ENCODE data around the gene P2RX6.

Gene P2RX6

DNA sequence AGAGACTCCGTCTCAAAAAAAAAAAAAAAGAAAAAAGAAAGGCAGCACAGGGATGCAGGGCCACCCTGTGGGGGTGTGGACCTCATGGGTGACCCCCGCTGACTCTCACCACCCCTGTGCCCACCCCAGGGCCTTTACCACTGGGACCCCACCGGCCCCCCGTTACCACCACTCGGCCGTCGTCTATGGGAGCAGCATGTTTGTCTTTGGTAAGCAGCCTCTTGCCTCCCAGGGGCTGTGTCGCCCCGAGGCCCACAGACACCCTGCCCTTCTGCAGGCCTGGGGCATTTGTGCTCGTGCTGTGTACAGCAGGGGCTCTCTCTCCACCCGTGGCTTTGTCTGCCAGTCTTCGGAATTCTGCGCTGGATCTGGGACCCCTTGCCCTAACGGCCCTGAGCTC, 27.6 kb upstream of the P2RX6 start:
- Mint-ChIP-seq H3K4me1 (peaks cover 13% of the 10 kb centered on the region), H3K4me3 (no peak overlapping the region), H3K27ac (no peak overlapping the region), H3K9me3 (no peaks in the 10 kb centered on the region), H3K27me3 (no peaks in the 10 kb centered on the region), H3K36me3 (peaks cover 14% of the 10 kb centered on the region)
- DNase-seq (ENCODE audit: low spot score in 2 of 2) (no peak), ATAC-seq (ENCODE audit: low read depth) (no peak)

DNA sequence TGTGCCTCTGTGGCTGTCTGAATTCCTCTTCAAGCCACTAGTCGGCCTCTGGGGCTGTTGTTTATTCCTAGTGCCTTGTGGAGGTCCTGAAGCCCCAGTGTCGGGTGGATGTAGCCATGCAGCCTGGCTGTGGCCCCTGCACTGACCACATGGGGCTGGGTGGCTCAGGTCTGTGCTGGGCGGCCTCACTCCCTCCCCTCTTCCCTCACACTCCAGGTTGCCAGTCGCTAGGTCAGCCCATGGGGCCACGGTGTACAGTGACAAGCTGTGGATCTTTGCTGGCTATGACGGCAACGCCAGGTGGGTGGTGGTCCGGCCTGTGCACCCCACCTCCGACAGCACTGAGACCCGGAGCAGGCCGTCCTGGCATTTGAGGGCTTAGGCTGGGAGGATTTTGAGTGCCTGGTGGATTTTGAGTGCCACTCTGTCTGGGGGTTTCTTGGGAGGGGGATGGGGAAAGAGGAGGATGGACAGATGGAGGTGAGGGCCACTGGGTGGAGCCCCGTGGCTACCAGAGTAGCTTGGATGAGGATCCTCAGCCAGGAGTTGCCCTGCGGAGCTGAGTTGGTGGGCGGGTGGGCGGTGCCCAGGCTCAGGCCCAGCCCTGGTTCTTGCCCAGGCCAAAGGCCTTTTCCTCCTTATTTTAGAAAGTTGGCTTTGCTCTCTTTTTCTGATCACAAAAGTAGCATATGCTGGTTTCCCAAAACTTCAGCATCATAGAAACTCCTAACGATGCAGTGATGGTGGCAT, 26.2 kb upstream of the P2RX6 start:
- no peaks in the 10 kb centered on the region for H3K27me3 Mint-ChIP-seq
- no peak overlapping the region for H3K27ac Mint-ChIP-seq
- DNase-seq (ENCODE audit: low spot score in 2 of 2), result no peak
- peaks cover 16% of the 10 kb centered on the region for H3K36me3 Mint-ChIP-seq
- H3K9me3 Mint-ChIP-seq, result no peaks in the 10 kb centered on the region
- H3K4me3 Mint-ChIP-seq, result no peak overlapping the region
- ATAC-seq (ENCODE audit: low read depth), result no peak
- H3K4me1 Mint-ChIP-seq, result peaks cover 6% of the 10 kb centered on the region

DNA sequence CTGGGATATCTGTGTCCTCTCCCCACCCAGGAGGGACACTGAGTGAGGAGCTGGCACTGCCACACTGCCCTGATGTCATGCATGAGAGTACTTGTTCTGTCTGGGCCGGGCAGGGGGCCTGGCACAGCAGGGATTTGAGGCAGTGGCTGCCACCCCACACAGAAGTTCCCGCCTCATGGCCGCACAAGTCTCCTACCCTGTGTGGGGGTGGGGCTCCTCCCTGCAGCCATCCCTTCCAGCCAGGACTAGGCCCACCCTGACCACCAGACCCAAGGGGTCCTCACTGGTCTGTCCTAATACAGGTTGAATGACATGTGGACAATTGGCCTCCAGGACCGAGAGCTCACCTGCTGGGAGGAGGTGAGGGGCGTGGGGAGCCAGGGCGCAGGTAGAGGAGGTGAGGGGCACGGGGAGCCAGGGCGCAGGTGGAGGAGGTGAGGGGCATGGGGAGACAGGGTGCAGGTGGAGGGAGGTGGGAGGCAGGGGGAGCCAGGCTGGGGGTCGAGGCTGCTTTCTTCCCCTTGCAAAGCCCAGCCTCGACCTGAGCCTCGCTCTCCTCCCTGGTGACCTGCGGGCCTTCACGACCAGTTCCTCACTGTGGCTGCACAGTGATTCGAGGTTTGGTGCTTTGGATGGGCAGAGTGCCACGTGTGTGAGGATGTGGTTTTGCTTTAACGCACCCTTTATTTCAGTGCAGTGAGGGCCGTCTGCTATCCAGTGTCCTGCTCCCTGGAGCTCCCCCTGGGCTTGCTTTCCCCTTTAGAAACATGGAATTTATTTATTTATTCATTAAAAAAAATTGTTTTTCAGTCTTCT, 25.4 kb upstream of the P2RX6 start:
- Mint-ChIP-seq H3K27ac (no peak overlapping the region), H3K4me3 (no peak overlapping the region), H3K27me3 (no peaks in the 10 kb centered on the region), H3K9me3 (no peaks in the 10 kb centered on the region), H3K36me3 (peaks cover 12% of the 10 kb centered on the region), H3K4me1 (peaks cover 2% of the 10 kb centered on the region)
- ATAC-seq (ENCODE audit: low read depth) (no peak), DNase-seq (ENCODE audit: low spot score in 2 of 2) (no peak)

GRCh38 chr22:20990184-20991180, 24.5 kb upstream of the P2RX6 start:
- Mint-ChIP-seq H3K36me3 (peaks cover 12% of the 10 kb centered on the region), H3K27ac (no peak overlapping the region), H3K9me3 (no peaks in the 10 kb centered on the region), H3K4me3 (no peak overlapping the region), H3K4me1 (peaks cover 2% of the 10 kb centered on the region), H3K27me3 (no peaks in the 10 kb centered on the region)
- ATAC-seq (ENCODE audit: low read depth) (no peak), DNase-seq (ENCODE audit: low spot score in 2 of 2) (no peak)

DNA sequence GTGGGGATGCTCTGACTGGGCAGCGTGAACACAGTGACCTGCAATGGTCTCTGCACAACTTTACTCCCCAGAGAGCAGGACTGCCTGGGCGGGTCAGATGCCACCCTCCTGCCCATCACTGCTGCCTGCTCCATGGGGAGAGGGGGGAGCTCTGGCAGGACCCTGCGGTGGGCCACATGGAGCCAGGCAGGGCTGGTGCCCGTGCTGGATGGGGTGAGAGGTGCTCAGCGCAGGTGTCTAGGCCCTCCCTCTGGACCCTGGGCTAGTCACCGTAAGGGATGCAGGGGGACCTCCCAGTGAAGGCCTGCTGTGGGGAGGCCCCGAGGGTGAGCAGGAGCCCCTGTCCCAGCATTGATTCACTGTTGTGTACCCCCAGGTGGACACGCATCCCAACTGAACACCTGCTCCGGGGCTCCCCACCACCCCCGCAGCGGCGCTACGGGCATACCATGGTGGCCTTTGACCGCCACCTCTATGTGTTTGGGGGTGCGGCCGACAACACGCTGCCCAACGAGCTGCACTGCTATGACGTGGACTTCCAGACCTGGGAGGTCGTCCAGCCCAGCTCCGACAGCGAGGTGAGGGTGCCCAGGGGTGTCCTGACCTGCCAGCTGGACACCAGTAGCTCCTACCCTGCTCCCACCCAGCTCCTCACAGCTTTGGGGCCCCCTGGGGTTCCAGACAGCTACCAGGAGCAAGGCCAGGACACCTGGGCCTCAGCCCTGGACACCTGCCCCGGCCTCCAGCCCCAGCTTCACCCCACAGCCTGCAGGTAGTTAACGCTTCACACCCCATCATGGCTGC, 23.5 kb upstream of the P2RX6 start:
- DNase-seq (ENCODE audit: low spot score in 2 of 2) (no peak), ATAC-seq (ENCODE audit: low read depth) (no peak)
- Mint-ChIP-seq H3K27me3 (no peaks in the 10 kb centered on the region), H3K27ac (no peak overlapping the region), H3K4me3 (no peak overlapping the region), H3K36me3 (peaks cover 10% of the 10 kb centered on the region), H3K4me1 (peaks cover under 1% of the 10 kb centered on the region), H3K9me3 (no peaks in the 10 kb centered on the region)

- DNase-seq (ENCODE audit: low spot score in 2 of 2) (no peak), ATAC-seq (ENCODE audit: low read depth) (no peak)
- no peak overlapping the region for H3K27ac Mint-ChIP-seq
- no peak overlapping the region for H3K4me3 Mint-ChIP-seq
- H3K4me1 Mint-ChIP-seq, result no peaks in the 10 kb centered on the region
- H3K9me3 Mint-ChIP-seq, result no peaks in the 10 kb centered on the region
- H3K27me3 Mint-ChIP-seq, result no peaks in the 10 kb centered on the region
- peaks cover 9% of the 10 kb centered on the region for H3K36me3 Mint-ChIP-seq
Observed at GRCh38 chr22:20992056-20992442, 22.9 kb upstream of the P2RX6 start.

GRCh38 chr22:20992456-20993303, 22.3 kb upstream of the P2RX6 start:
- no peaks in the 10 kb centered on the region for H3K27me3 Mint-ChIP-seq
- no peak for DNase-seq (ENCODE audit: low spot score in 2 of 2)
- no peaks in the 10 kb centered on the region for H3K9me3 Mint-ChIP-seq
- peaks cover 7% of the 10 kb centered on the region for H3K36me3 Mint-ChIP-seq
- no peak overlapping the region for H3K27ac Mint-ChIP-seq
- H3K4me1 Mint-ChIP-seq, result no peaks in the 10 kb centered on the region
- no peak overlapping the region for H3K4me3 Mint-ChIP-seq
- no peak for ATAC-seq (ENCODE audit: low read depth)

DNA sequence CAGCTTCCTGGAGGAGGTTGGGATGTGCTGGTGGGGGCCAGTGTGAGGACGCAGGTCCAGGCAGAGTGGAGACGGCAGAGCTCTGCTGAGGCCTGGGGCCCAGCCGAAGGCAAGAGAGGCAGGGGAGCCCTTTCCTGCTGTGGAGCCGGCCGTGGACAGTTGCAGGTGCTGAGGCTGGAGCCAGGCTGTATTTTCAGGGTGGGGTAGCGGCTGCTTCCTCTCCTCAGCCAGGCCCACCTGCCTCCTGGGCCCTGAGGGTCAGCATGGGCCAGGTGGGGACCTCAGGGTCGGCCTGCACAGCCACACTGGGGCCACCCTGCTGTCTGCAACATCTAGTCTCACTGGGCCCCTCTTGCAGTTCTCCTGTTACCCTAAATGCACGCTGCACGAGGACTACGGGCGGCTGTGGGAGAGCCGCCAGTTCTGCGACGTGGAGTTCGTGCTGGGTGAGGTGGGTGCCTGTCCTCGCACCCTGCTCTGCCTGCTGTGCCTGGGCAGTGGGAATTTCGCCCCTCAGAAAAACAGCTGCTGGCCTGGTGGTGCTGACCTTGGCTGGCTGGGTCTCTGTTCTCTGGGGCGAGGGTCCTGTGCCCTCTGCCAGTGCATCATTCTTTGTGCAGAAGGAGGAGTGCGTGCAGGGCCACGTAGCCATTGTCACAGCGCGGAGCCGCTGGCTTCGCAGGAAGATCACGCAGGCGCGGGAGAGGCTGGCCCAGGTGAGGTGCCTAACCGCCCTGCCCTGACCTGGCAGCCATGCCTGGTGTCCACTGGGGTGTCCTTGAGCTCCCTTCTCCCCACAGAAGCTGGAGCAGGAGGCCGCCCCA, 21.4 kb upstream of the P2RX6 start:
- no peaks in the 10 kb centered on the region for H3K27me3 Mint-ChIP-seq
- H3K4me3 Mint-ChIP-seq, result no peak overlapping the region
- H3K9me3 Mint-ChIP-seq, result no peaks in the 10 kb centered on the region
- H3K4me1 Mint-ChIP-seq, result no peaks in the 10 kb centered on the region
- no peak overlapping the region for H3K27ac Mint-ChIP-seq
- ATAC-seq (ENCODE audit: low read depth) (no peak), DNase-seq (ENCODE audit: low spot score in 2 of 2) (no peak)
- peaks cover 6% of the 10 kb centered on the region for H3K36me3 Mint-ChIP-seq

- no peak overlapping the region for H3K27ac Mint-ChIP-seq
Observed at GRCh38 chr22:20994128-20994901, 20.6 kb upstream of the P2RX6 start.

DNA sequence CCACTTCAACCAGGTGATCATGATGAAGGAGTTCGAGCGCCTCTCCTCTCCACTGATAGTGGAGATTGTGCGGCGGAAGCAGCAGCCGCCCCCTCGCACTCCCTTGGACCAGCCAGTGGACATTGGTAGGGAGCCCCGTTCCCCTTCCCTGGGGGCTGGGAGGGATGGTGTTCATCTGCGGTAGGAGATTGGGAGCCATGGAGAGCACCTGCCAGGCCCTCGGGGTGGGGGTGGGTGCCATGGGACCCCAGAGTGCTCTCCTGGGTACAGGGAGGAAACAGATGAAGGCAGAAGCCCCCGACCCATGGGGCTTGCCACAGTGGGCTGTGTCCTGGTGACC, 20.1 kb upstream of the P2RX6 start:
- Mint-ChIP-seq H3K4me1 (no peaks in the 10 kb centered on the region), H3K4me3 (no peak overlapping the region), H3K27ac (no peak overlapping the region), H3K36me3 (peaks cover 6% of the 10 kb centered on the region), H3K9me3 (no peaks in the 10 kb centered on the region), H3K27me3 (no peaks in the 10 kb centered on the region)
- DNase-seq (ENCODE audit: low spot score in 2 of 2) (no peak), ATAC-seq (ENCODE audit: low read depth) (no peak)

More at GRCh38 chr22:20994128-20994901, 20.6 kb upstream of the P2RX6 start:
- no peaks in the 10 kb centered on the region for H3K27me3 Mint-ChIP-seq
- H3K4me1 Mint-ChIP-seq, result no peaks in the 10 kb centered on the region
- ATAC-seq (ENCODE audit: low read depth) (no peak), DNase-seq (ENCODE audit: low spot score in 2 of 2) (no peak)
- H3K9me3 Mint-ChIP-seq, result no peaks in the 10 kb centered on the region
- H3K4me3 Mint-ChIP-seq, result no peak overlapping the region
- H3K36me3 Mint-ChIP-seq, result peaks cover 6% of the 10 kb centered on the region

DNA sequence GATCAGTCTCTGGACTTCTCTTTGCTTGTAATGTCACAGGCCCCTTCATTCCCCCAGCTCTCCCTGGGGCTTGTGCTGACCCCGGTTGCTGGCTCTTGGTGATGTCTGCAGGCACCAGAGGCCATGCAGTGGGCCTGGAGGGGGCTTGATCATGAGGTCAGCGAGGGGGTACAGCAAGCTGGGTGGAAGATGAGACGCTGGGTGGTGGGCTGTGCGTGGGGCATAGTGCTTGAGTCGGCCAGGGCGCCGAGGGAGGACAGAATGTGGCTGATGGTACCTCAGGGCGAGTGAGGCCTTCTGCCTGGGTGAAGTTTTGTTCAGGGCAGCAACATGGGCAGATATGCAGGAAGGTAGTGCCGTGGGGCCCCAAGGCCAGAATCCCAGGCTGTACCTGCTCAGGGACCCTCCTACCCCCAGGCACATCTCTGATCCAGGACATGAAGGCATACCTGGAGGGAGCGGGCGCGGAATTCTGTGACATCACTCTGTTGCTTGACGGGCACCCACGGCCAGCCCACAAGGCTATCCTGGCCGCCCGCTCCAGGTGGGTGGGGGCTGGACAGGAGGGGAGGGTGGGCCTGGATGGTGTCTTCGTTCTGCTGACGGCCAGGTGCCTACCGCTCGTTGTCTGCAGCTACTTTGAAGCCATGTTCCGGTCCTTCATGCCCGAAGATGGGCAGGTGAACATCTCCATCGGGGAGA, 19.5 kb upstream of the P2RX6 start:
- no peak overlapping the region for H3K4me3 Mint-ChIP-seq
- no peaks in the 10 kb centered on the region for H3K27me3 Mint-ChIP-seq
- DNase-seq (ENCODE audit: low spot score in 2 of 2) (no peak), ATAC-seq (ENCODE audit: low read depth) (no peak)
- H3K4me1 Mint-ChIP-seq, result no peaks in the 10 kb centered on the region
- H3K36me3 Mint-ChIP-seq, result peaks cover 6% of the 10 kb centered on the region
- H3K9me3 Mint-ChIP-seq, result no peaks in the 10 kb centered on the region
- H3K27ac Mint-ChIP-seq, result no peak overlapping the region

All from memory B cell (primary cell).